ENCODE data around the gene RUNX3.

- TF ChIP-seq CTCF (IDR thresholded peaks at IDR 0.05; ENCODE audit: insufficient read depth, low read length, poor library complexity, severe bottlenecking) (no peak), EZH2phosphoT487 (conservative IDR thresholded peaks at IDR 0.05; ENCODE audit: low read length) (no peak)
These were observed 36.8 kb upstream of the RUNX3 start for GRCh38 chr1:24966724-24967346.
